Daoy (cell line): ENCODE measurements around the gene ZNF134. TPM values are rescaled to one million over a fixed set of nuclear protein-coding genes. Genes with fewer than 3 reads are reported as not detected.

ENCODE experiments used
- DNase-seq: peaks from one replicate; pipeline ENCODE4 v3.0.0-alpha.2; 2015; ENCODE audit warnings: low read depth
- total RNA-seq: library from RNA; depleted of rRNA; stranded (reverse); fragments of >200 nt; shearing (Covaris generic); gene quantifications from 2 replicates; pipeline ENCODE4 v1.2.3, GENCODE V29; 2014; rRNA removed

ZNF134 gene
- total RNA-seq: 17.0 and 22.9 TPM in 2 replicates

DNA sequence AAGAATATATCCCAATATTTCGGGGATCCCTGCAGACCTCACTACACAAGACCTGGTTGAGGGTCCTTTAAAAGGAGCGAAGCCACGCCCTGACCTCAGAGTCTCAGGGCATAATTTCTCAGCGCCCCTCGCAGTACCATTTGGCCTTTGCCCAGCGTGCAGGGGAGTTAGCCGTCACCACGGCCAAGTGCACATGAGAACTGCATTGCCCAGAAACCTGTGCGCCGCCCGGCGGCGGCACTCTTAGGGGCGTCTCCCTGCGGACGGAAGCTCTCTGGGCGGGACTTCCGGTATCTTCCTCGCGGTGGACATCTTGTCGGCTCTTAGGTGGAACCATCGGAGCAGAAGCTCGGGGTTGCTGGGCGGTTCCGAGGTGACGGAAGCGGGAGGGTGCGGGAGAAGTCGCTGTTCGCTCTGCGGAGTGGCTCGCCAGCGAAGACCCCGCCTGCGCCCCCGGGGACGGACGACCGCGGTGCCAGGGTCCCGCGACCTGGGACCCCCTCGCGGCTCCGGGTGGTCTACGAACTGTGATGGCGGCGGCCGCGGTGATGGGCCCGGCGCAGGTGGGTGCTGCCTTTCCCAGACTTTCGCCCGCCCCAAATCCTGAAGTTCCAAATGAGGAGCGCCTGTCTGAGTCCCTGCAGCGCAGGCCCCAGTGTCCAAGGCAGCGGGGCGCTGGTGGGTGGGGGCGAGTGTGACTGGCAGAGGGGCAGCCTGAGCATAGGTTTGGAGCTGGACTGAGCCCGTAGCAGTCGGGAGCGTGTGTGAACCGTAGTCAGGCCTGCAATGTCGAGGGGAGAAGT lies at the start of gene ZNF134:
Gene ZNF134, plus strand, starts transcription at position 302 of the 803 bp plus-strand sequence. CDS start 5,227 bp downstream, outside the sequence.
- peak; percentile 90 for DNase-seq

DNA sequence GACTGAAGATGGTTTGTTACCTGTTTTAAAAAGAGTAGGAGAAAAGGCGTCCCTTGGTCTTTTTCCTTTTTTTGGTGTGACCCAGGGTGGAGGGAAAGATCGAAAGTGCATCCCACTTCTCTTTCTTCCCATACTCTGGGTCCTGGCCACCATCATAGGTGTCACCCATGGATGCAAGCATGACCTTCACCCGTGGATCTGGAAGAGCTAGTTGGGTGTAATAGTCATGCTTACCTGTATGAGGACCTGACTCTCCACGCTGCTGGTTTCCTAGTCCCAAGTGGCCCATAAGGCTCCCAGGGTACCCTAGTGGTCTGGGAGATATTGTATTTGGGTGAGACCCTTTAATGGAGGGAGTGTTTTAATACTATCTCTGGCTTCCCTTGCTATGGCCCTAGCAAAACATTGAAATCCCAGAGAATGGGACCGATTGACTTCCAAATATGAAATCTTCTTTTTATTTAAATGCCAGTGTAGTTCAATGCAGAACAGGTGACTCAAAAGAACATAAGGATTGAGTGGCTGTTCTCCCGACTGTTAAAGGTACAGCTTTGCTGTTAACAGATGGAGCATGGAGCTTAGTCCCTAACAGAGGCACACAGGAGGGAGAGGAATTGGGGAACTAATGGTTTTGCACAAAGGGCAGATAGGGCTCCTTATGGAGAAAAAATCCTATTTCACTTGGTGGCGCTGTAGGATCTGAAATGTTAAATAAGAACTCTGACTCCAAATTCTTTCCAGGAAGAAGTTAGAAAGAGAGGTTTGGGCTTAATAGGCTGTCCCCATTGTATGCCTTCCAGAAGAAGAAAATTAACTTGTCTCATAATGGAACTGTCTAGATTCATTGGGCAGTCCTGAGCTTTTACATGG lies 47.4 kb upstream of the ZNF134 start:
- no peak for DNase-seq

DNA sequence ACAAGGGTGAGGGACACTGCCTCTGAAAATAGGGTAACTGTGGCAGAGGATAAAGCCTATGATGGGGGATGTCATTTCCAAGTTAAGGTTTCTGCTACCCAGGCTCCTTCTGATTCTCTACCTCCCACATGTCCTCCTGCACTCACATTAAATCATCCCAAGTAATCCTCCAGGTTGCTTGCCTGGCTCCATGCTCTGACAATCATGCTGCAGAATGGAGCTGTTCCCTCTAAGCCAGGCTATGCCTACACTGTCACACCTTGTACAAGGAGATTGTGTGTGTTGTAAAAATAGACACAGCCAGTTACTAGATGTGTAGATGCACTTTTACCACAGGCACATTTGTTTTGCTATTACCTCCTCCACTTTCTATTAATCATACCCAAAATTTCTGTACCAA lies 43.3 kb upstream of the ZNF134 start:
- no peak for DNase-seq

DNA sequence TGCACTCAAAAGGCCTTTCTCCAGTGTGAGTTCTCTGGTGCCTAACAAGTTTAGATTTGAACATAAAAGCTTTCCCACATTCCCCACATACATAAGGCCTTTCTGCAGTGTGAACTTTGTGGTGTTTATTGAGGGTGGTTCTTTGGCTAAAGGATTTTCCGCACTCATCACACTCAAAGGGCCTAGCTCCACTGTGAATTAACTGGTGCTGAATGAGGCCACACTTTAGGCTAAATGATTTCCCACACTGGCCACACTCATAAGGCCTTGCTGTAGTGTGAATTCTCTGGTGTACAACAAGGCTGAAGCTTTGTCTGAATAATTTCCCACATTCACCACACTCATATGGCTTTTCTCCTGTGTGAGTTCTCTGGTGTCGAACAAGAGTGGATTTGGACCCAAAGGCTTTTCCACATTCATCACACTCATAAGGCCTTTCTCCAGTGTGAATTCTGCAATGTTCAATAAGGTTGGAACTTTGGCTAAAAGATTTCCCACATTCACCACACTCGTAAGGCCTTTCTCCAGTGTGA lies 41.6 kb upstream of the ZNF134 start:
- no peak for DNase-seq

DNA sequence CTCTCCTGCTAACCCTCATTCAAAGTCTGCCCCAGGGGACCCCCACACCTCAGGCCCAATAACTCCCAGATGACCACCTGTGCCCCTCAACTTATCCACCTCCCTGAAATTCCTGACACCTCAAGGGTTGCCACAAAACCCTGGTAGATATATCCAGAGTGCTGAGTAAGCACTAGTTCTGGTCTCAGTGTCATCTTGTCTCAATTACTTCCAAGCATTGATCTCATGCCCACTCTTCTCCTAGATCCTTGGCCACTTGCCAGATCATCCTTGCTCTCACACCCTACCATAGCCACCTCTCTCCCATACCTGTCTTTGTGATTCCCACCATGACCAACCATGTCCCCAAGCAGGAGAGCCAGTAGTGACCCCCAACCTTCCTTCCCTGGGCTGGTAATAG lies 37.4 kb upstream of the ZNF134 start:
- no peak for DNase-seq

DNA sequence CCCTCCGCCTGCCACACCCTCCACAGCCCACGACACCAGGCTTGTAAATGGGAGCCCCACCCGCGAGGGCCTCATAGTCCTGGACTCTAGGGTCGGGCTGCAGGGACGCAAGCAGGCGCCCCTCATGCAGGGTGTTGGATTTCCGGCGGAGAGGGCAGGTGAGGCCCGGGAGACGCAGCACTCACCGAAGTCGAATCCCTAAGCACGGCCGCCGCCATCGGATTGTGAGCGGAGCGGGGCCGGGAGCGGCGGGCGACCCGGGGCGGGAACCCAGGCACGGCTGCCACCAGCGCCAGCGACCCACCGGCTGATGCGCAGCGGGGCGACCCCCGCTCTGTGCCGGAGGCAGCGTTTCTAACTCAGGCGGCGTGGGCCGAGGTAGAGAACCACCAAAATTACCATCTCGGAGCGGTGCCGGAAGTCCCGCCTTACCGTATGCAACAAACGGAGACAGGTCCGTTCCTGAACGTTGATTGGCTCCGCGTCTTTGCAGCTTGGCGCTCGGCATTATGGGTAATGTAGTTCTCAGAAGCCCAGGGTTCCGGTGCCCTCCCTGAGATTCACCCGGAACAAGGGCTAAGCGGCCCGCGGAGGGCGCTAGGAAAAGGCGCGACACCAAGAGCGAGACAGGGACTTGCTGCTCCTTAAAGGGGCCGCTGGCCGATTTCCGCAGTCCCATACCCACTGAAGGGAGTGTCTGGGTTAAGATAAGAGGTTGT lies 35.4 kb upstream of the ZNF134 start, which contains the start of gene ZNF416:
Gene ZNF416, minus strand, starts transcription at position 425 of the 719 bp plus-strand sequence. Its CDS starts 207 bp downstream, at position 218.
- peak; percentile 98 for DNase-seq

DNA sequence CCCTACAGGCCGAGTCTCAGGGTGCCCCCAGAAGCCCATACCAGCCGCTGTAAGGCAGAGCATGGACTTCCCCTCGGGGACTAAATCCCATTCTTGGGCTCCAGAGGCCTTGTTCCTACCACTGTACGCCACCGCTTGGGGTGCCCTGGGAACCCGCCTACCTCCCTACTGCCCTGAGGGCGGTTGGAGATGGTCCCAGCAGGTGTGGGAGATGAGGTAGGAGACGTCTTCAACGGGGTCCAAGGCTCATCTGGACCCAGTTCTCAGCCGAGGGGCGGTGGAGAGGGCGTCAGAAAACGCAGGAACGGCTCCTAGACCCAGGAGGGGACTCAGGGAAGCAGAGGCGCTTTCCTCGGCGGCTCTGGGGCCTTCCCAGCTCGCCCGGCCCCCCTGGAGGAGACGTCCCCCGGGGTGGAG lies 30.9 kb upstream of the ZNF134 start:
- DNase-seq: no peak

DNA sequence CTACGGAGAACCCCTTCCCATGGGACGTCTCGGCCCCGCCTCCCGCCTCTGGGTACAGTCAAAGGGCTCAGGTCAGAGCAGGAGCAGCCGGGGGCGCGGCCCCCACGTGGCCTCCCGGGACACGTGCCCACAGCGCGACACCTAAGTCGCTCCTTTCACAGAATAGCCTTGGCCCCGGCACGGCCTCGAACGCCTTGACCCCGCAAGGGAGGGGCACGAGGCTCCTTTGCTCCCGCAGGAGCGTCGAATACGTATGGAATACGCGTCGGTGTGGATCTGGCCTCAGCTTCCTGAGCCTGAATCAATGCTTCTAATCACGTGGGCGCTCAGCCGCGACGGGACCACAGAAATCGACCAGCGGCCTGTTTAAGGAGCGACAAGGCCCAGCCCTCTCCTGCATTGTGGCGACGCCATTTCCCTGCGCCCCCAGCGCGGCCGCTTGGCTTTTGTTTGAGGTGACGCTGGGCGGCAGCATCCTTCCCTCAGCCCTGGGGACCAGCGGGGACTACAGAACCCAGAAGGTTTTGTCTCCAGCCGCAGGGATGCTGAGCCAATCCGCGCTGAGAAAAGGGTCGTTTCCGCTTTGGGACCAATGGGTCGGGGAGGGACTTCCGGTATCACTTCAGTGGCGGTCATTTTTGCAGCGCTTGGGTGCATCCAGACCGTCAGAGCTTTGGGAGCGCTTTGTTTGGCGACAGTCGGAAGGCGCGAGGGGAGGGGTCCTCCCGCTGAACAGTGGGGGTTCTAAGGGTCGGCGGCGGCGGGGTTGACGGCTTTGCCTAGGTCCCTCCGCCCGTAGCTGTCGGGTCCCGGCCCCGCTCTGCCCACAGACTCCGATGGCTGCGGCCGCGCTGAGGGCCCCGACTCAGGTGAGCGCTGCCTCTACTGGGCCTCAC lies 30.3 kb upstream of the ZNF134 start, which contains the start of gene ZIK1:
Gene ZIK1, plus strand, starts transcription at position 625 of the 896 bp plus-strand sequence. Its CDS starts 212 bp downstream, at position 837.
- DNase-seq: peak; percentile 96

DNA sequence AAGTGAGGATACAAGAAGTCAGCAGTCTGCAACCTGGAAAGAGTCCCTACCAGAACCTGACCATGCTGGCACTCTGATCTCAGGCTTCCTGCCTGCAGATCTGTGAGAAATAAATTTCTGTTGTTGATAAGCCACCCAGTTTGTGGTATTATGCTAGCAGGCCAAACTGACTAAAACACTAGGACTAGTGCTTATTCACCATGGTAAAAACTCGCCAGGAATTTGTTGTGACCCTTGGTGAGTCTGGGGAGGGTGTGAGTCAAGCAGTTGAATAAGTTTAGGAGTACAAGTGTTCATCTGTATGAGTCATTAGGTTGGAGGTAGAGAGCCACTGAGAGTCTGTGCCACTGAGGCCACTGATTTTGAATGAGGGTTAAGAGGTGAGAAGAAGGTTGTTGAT lies 26.5 kb upstream of the ZNF134 start:
- peak; percentile 72 for DNase-seq

DNA sequence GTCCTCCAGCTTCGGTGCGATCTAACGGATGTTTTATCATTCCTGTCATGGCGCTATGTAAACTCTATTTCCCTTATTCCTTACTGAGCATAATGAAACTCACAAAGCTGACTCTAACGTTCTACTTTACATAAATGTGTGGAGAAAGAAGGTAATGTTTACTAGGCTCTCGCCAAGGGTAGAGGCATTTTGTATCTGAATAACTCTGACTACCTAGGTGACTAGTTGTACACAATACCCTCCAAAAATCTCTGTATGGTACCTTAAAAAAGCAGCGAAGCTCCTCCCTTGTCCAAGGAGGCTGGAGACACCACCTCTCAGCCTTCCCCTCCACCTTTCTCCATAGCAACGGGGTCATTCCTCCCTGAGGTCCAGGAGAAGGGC lies 14.7 kb upstream of the ZNF134 start:
- DNase-seq: no peak

DNA sequence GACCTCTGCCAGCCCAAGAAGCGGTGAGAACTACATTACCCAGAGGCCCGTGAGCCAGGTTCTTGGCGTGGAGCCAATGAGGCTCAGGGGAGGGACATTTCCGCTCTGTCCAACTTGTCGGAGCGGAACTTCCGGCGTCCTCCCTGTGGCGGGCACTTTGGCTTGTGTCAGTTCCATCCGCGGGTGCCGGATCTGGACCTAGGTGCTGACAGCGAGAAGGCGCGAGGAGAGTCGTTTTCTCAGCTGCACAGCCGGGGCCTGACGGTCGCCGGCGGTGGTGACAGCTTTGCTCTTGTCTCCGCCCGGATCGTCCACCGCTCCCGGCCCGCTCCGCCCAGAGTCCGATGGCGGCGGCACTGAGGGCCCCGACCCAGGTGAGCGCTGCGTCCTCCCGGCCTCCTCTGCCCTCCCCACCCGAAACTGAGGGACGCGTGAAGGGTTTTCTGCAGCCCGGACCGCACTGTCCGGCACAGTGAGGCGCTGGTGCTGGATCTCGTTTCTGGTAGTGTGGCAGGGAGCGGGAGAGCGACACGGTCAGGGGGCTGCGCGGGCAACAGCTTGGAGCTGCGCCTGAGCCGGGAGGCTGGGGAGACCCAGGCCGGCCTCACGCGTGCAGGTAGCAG lies 14.2 kb upstream of the ZNF134 start, which contains the start of gene ZNF530:
Gene ZNF530, plus strand, starts transcription at position 125 of the 623 bp plus-strand sequence. CDS start 4,461 bp downstream, outside the sequence.
- peak; percentile 96 for DNase-seq

DNA sequence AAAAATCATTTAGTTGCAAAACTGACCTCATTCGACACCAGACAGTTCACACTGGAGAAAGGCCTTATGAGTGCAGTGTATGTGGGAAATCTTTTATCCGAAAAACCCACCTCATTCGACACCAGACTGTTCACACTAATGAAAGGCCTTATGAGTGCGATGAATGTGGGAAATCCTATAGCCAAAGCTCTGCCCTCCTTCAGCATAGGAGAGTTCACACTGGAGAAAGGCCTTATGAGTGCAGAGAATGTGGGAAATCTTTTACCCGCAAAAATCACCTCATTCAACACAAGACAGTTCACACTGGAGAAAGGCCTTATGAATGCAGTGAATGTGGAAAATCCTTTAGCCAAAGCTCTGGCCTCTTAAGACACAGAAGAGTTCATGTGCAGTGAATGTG lies 7.1 kb upstream of the ZNF134 start:
- no peak for DNase-seq

DNA sequence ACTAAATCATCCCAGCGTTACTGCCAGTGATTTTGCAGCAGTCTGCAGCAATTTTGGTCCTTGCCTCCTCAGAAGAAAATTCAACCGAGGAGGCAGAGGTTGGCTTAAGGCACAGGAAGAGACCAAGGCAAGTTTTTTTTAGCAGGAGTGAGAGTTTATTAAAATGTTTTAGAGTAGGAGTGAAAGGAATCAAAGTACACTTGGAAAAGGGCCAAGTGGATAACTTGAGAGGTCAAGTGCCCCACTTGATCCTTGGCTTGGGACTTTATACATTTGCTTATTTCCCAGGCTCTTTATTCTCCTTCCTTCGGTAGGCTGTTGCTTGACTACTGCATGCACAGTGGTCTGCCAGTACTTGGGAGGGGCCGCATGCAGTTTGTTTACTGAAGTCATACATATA lies 2.9 kb upstream of the ZNF134 start:
- no peak for DNase-seq

DNA sequence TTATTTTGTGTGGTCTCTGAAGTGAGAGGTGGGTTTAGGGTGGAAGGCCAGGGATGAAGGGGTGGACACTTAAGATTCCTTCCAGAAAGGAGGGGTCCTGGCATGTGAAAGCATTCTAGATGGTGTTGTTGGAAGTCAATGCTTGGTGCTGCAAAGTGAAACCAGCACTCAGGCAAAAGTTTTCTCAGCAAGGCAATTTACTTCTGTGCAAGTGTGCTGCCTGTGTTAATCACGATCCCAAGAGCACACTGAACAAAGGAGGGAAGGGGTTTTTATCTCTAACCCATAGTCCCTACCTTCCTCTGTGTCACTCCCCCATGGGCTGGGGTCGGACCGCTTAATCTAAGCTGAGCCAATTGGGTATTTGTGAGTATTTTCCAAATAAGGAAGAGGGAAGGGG lies 1.3 kb downstream of the ZNF134 start:
- no peak for DNase-seq

DNA sequence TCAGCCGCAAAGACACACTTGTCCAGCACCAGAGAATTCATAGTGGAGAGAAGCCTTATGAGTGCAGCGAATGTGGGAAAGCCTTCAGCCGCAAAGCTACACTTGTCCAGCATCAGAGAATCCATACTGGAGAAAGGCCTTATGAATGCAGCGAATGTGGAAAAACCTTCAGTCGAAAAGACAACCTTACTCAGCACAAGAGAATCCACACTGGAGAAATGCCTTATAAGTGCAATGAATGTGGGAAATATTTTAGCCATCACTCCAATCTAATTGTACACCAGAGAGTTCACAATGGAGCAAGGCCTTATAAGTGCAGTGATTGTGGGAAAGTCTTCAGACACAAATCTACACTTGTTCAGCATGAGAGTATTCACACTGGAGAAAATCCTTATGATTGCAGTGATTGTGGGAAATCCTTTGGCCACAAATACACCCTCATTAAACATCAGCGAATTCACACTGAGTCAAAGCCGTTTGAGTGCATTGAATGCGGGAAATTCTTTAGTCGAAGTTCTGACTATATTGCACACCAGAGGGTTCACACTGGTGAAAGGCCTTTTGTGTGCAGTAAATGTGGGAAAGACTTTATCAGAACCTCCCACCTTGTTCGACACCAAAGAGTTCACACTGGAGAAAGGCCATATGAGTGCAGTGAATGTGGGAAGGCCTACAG lies 6.8 kb downstream of the ZNF134 start:
- DNase-seq: no peak

DNA sequence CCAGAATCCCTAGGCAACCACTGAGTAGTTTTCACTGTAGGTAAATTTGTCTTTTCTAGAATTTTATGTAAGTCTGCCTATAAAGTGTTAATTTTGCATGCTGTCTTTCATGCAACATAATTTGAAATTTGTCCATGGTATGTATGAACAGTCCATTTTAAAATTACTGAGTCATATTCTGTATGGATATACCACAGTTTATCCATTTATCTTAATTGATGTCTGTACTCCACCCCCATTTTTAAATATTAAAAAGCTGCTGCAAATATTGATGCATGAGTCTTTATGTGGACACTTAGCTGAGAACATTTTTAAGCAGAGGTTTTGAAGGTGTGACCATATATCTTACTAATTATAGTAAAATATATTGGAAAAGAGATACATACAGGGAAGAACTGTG lies 9.0 kb downstream of the ZNF134 start:
- no peak for DNase-seq

DNA sequence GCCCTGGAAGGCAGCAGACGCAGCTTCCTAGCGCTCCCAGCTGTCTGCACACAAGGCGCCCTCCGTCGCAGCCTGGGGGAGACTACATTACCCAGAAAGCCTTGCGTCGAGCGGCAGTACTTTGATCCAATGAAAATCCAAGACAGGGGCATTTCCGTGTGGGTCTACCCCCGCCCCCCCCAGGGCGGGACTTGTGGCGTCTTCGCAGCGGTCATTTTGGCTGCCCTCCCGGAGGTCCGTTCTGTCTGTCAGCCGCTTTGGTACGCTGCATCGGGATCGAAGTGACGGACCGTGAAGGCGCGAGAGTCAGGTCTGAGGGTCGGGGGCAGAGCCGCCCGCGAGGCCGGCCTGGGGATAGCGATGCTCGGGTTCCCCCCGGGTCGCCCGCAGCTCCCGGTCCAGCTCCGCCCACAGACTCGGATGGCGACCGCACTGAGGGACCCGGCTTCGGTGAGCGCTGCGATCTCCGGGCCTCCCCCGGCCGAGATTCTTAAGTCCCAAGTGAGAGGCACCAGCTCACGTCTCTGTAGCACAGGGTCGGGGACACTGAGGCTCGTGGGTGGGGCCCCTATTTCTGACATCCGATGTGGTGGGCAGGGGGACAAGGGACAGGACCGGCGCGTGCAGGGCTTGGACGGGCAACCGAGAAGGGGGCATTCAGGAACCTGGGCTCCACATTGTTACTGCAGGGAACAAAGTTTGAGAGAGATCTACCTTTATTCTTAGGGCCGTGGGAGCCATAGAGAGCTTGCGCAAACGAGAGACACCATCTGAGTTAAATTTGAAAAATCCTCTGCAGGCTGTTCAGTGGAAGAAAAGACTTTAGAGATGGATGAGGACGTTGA lies 19.2 kb downstream of the ZNF134 start, which contains the start of gene ZNF211:
Gene ZNF211, plus strand, starts transcription at position 182 of the 845 bp plus-strand sequence. Its CDS starts 179 bp downstream, at position 361.
- DNase-seq: peak; percentile 94

DNA sequence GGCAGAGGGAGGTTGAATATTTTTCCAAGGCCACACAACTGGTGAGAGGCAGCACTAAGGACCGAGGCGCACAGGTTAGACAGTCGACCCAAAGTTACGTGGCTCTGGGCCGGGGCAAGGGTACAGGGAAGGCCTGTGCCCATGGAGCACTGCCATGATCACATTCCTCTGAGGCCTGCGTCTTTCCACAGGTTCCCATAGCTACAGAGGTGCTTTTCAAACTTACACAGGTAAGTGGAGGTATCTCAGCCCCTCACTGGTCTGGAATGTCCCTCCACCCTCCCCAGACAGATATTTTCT lies 19.7 kb downstream of the ZNF134 start:
- no peak for DNase-seq
